Glutamatergic neuron (in vitro differentiated cells): Measurements from ENCODE around the gene XRCC5. TPM values are rescaled to one million over a fixed set of nuclear protein-coding genes. Genes with fewer than 3 reads are reported as not detected.

ENCODE experiments used
- DNase-seq: peaks from one replicate; pipeline ENCODE4 v3.0.0; 2022
- H3K27ac Mint-ChIP-seq: one replicate; pipeline ENCODE4 v1.8.0; 2020; ENCODE audit warnings: mild to moderate bottlenecking, mixed read lengths, inconsistent platforms; ENCODE audit not compliant: unreplicated experiment
- H3K27me3 Mint-ChIP-seq: one replicate; pipeline ENCODE4 v1.8.0; 2020; ENCODE audit warnings: mild to moderate bottlenecking, moderate library complexity, mixed read lengths, inconsistent platforms; ENCODE audit not compliant: unreplicated experiment
- H3K36me3 Mint-ChIP-seq: one replicate; pipeline ENCODE4 v1.8.0; 2020; ENCODE audit warnings: mild to moderate bottlenecking, mixed read lengths, inconsistent platforms; ENCODE audit not compliant: unreplicated experiment
- H3K4me1 Mint-ChIP-seq: one replicate; pipeline ENCODE4 v1.8.0; 2020; ENCODE audit warnings: mild to moderate bottlenecking, low read depth, mixed read lengths, inconsistent platforms; ENCODE audit not compliant: unreplicated experiment
- H3K4me3 Mint-ChIP-seq: one replicate; pipeline ENCODE4 v1.8.0; 2020; ENCODE audit warnings: mild to moderate bottlenecking, mixed read lengths, inconsistent platforms; ENCODE audit not compliant: unreplicated experiment
- H3K9me3 Mint-ChIP-seq: one replicate; pipeline ENCODE4 v1.8.0; 2020; ENCODE audit warnings: mild to moderate bottlenecking, moderate library complexity, mixed read lengths, inconsistent platforms; ENCODE audit not compliant: unreplicated experiment
- total RNA-seq: library from RNA; stranded (reverse); fragmentation: NEBNext Ultra II Directional; extraction: Animal tissue kit (Norgen Biotek cat#: 25700); gene quantifications from one replicate; pipeline ENCODE4 v1.2.1, GENCODE V29; 2021; ENCODE audit not compliant: unreplicated experiment
- TF ChIP-seq, protein P1 (sequence below): fragments of 200-600 bp; sonication (generic); IDR thresholded peaks from one replicate; pipeline ENCODE4 v1.5.0; 2021; ENCODE audit not compliant: partially characterized antibody, unreplicated experiment

Gene XRCC5
- total RNA-seq, 1 donor from 2014 or later, result 254 TPM

DNA sequence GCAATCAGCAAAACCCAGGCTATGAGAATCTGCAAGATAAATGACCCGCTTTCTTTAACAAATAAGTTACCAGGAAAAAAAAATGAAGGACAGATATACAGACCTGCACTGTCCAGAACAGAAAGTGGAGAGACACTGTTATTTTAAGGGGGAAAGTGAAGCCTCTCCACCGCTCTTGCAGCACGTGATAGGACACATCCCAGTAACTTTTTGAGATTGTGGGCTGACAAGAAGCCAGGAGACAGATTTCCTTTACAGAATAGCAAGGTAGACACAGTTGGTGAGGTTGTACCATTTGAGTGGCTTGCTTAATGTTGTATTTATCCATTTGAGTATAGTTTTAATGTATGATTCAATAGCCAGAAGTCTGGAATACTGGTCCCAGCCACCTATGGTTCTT is 14.4 kb upstream of the XRCC5 start:
- no peak overlapping the region for H3K4me3 Mint-ChIP-seq
- H3K36me3 Mint-ChIP-seq, result peaks cover 7% of the 10 kb centered on the region
- H3K27me3 Mint-ChIP-seq, result peaks cover under 1% of the 10 kb centered on the region

DNA sequence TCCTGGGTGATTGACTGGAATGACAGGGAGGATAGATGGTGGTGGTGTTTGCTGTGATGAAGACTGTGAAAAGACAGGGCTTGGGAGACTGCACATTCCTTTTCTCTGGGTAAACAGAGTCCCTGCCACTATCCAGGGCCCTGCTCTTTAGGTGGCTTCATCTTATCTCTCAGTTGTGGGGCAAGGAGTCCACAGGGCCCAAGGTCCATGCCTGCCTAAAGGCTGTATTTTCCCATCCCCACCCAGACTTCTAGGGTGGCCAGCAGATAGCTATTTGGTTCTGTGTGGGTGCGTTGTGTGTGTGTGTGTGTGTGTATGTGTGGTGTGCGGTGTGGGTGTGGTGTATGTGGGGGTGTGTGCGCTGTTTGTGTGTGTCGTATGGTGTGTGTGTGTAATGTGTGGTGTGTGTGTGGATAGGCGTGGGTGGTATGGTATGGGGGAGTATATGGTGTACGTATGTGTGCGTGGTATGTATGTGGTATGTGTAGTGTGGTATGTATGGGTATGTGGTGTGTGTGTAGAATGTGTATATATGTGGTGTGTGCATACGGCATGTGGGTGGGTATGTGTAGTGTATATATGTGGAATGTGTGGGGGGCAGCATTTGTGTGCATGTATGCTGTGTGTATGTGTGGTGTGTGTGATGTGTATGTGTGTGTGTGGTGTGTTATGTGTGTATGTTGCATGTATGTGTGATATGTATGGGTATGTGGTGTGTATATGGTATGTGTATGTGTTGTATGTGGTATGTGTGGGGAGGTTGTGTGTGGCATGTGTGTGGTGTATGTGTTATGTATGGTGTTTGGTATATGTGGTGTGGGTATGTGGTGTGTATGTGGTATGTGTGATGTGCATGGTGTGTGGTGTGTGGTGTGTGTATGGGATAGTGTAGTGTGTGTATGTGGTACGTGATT is 10.5 kb upstream of the XRCC5 start:
- H3K27me3 Mint-ChIP-seq, result peaks cover 7% of the 10 kb centered on the region
- TF ChIP-seq, protein P1, sequence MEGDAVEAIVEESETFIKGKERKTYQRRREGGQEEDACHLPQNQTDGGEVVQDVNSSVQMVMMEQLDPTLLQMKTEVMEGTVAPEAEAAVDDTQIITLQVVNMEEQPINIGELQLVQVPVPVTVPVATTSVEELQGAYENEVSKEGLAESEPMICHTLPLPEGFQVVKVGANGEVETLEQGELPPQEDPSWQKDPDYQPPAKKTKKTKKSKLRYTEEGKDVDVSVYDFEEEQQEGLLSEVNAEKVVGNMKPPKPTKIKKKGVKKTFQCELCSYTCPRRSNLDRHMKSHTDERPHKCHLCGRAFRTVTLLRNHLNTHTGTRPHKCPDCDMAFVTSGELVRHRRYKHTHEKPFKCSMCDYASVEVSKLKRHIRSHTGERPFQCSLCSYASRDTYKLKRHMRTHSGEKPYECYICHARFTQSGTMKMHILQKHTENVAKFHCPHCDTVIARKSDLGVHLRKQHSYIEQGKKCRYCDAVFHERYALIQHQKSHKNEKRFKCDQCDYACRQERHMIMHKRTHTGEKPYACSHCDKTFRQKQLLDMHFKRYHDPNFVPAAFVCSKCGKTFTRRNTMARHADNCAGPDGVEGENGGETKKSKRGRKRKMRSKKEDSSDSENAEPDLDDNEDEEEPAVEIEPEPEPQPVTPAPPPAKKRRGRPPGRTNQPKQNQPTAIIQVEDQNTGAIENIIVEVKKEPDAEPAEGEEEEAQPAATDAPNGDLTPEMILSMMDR, result no peak
- DNase-seq, result no peak
- H3K4me1 Mint-ChIP-seq, result peaks cover 1% of the 10 kb centered on the region
- no peaks in the 10 kb centered on the region for H3K9me3 Mint-ChIP-seq
- H3K27ac Mint-ChIP-seq, result no peak overlapping the region
- H3K36me3 Mint-ChIP-seq, result peaks cover 17% of the 10 kb centered on the region
- H3K4me3 Mint-ChIP-seq, result no peak overlapping the region

More for the DNA sequence above, 14.4 kb upstream of the XRCC5 start:
- Mint-ChIP-seq H3K9me3 (no peaks in the 10 kb centered on the region), H3K27ac (no peak overlapping the region), H3K4me1 (peaks cover 15% of the 10 kb centered on the region)
- DNase-seq, result no peak
- TF ChIP-seq, protein P1, result no peak

DNA sequence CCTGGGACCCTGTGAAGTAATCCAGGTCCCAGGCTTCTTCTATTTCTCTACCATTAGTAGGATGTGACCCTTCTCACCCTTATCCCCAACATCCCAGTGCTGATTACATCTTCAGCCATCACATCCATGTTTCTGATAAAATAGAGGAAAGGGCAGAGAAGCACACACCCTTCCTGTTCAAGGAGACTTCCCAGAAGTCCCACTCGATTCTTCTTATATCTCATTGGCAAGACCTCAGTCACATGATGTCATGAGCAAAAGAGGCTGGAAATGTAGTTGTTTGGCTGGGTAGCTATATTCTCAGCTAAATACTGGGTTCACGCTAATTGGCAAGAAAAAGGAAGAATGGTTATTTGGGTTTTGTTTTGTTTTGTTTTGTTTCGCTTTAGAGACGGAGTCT is 8.0 kb upstream of the XRCC5 start:
- no peak for DNase-seq
- no peak overlapping the region for H3K27ac Mint-ChIP-seq
- H3K36me3 Mint-ChIP-seq, result peaks cover 17% of the 10 kb centered on the region
- TF ChIP-seq, protein P1, result no peak
- H3K9me3 Mint-ChIP-seq, result no peaks in the 10 kb centered on the region
- H3K4me3 Mint-ChIP-seq, result no peak overlapping the region
- peaks cover 6% of the 10 kb centered on the region for H3K4me1 Mint-ChIP-seq
- peaks cover 7% of the 10 kb centered on the region for H3K27me3 Mint-ChIP-seq

DNA sequence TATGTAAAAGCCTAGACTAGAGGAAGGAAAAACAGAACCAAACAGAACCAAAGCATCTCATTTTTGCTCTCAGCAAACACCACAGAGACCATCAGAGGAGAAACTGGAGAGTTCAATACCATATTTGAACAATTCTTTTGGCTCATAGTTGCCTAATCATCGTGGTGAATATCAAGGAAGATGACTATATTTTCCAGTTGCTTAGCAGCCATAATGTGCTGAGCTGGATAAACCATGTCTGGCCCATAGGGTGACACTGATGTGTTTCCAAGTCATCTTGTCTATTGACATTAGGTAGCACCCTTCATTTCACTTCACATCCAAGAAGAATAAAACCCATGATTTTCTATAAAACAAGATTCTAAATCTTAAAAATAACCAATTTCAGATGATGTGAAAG is 5.9 kb upstream of the XRCC5 start:
- peaks cover 5% of the 10 kb centered on the region for H3K9me3 Mint-ChIP-seq
- H3K4me1 Mint-ChIP-seq, result peaks cover 12% of the 10 kb centered on the region
- no peak overlapping the region for H3K27ac Mint-ChIP-seq
- peaks cover 17% of the 10 kb centered on the region for H3K36me3 Mint-ChIP-seq
- DNase-seq, result no peak
- TF ChIP-seq, protein P1, result no peak
- H3K27me3 Mint-ChIP-seq, result peaks cover 8% of the 10 kb centered on the region
- H3K4me3 Mint-ChIP-seq, result no peak overlapping the region

DNA sequence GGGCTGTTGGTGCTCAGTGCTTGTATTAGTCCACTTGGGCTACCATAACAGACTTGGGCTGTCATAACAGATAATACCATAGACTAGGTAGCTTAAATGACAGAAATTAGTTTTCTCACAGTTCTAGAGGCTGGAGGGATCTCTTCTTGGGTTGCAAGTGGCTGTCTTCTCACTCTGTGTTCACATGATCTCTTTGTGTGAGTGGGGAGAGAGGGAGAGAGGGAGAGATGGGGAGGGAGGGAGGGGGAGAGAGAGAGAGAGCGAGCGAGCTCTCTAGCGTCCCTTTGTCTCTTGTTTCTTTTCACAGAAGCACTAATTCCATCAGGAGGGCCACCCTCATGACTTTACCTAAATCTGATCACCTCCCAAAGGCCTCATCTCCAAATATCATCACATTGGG is 4.5 kb upstream of the XRCC5 start:
- H3K36me3 Mint-ChIP-seq, result peaks cover 16% of the 10 kb centered on the region
- H3K9me3 Mint-ChIP-seq, result peaks cover 11% of the 10 kb centered on the region
- TF ChIP-seq, protein P1, result no peak

More for the DNA sequence above, 4.5 kb upstream of the XRCC5 start:
- no peak overlapping the region for H3K27ac Mint-ChIP-seq
- H3K4me1 Mint-ChIP-seq, result peaks cover 17% of the 10 kb centered on the region
- peaks cover 14% of the 10 kb centered on the region for H3K27me3 Mint-ChIP-seq
- H3K4me3 Mint-ChIP-seq, result no peak overlapping the region
- no peak for DNase-seq
